Non-pigmented ciliary epithelial cell (primary cell): ENCODE data around the gene KANK3.
"Not testable (repeated sequence)": the region's sequence is repeated elsewhere in the genome, so short reads cannot be mapped to it uniquely, and the experiment has no call there.

Experiments
- DNase-seq: peaks from one replicate; pipeline ENCODE4 v3.0.0-alpha.2; 2010; ENCODE audit warnings: low read depth

Gene KANK3

GRCh38 chr19:8337728-8338127 lies 5.3 kb downstream of the KANK3 start:
- DNase-seq = no peak

GRCh38 chr19:8336660-8337059 lies 6.4 kb downstream of the KANK3 start:
- no peak for DNase-seq

- no peak for DNase-seq
Measured at GRCh38 chr19:8336072-8336569, 6.9 kb downstream of the KANK3 start.

- no peak for DNase-seq
Measured at GRCh38 chr19:8335343-8336071, 7.6 kb downstream of the KANK3 start.

- DNase-seq = no peak
Measured at GRCh38 chr19:8334458-8335342, 8.4 kb downstream of the KANK3 start.

- no peak for DNase-seq
Measured at GRCh38 chr19:8333767-8334457, 9.2 kb downstream of the KANK3 start.

GRCh38 chr19:8332976-8333766 lies 9.9 kb downstream of the KANK3 start:
- no peak for DNase-seq

GRCh38 chr19:8331263-8331845 lies 11.7 kb downstream of the KANK3 start:
- no peak for DNase-seq

GRCh38 chr19:8329996-8330395 lies 13.1 kb downstream of the KANK3 start:
- DNase-seq = no peak

GRCh38 chr19:8325454-8325853 lies 17.6 kb downstream of the KANK3 start:
- no peak for DNase-seq

GRCh38 chr19:8324186-8325050 lies 18.6 kb downstream of the KANK3 start:
- no peak for DNase-seq

- no peak for DNase-seq
Measured at GRCh38 chr19:8323781-8324185, 19.3 kb downstream of the KANK3 start.

- DNase-seq = no peak
Measured at GRCh38 chr19:8322638-8322997, 20.4 kb downstream of the KANK3 start.

- no peak for DNase-seq
Measured at GRCh38 chr19:8321986-8322637, 20.9 kb downstream of the KANK3 start.

GRCh38 chr19:8321067-8321985 lies 21.7 kb downstream of the KANK3 start, which contains the start of the genes NDUFA7 and RPS28:
Gene NDUFA7, minus strand, starts transcription at chr19:8321375. Its CDS starts 17 bp downstream, at chr19:8321358.
Gene RPS28, plus strand, starts transcription at chr19:8321496. Its CDS starts 35 bp downstream, at chr19:8321531.
- DNase-seq = peak; percentile 76

GRCh38 chr19:8320564-8321066 lies 22.4 kb downstream of the KANK3 start:
- no peak for DNase-seq

- no peak for DNase-seq
Measured at GRCh38 chr19:8319807-8320520, 23.1 kb downstream of the KANK3 start.

- not testable (repeated sequence) for DNase-seq
Measured at GRCh38 chr19:8318835-8319234, 24.2 kb downstream of the KANK3 start.
